HepG2 (cell line): ENCODE data around the gene PBX1. TPM values are rescaled to one million over a fixed set of nuclear protein-coding genes. Genes with fewer than 3 reads are reported as not detected.

Source experiments
- ATAC-seq: fragments of 200-7000 bp; cut with Tn5 transposase; 3 replicates; pipeline ENCODE4 v1.9.1; 2020; ENCODE audit warnings: mild to moderate bottlenecking, moderate library complexity
- BruUV-seq: library from RNA; stranded (reverse); fragments of 400-500 nt; replicated peaks from 2 replicates; lab custom pipeline; 2021; lab: Mats Ljungman, UMichigan
- CTCF ChIA-PET: fragments of 300-600 bp; formaldehyde crosslinking; extraction: SDS; loops from one replicate; lab custom pipeline; 2021; ENCODE audit warnings: low total read pairs, inconsistent platforms, low intra/inter-chr PET ratio; lab: Yijun Ruan, JAX
- POLR2A ChIA-PET: fragments of 350-600 bp; sonication (Branson Sonifier 250); formaldehyde crosslinking; loops from one replicate; lab custom pipeline; 2020; ENCODE audit warnings: antibody characterized with exemption, inconsistent platforms; lab: Yijun Ruan, JAX
- DNase-seq: peaks from one replicate; pipeline ENCODE4 v3.0.0-alpha.2; 2015; ENCODE audit warnings: low spot score
- FAIRE-seq: peaks from 3 replicates; lab custom pipeline; 2011; peaks lifted over from hg19 to GRCh38; lab: Jason Lieb, UNC
- H2AFZ ChIP-seq: one replicate; pipeline ENCODE4 v1.6.1; 2011; ENCODE audit warnings: low read length, inconsistent platforms
- H3K27ac ChIP-seq: fragments of 300-600 bp; 3 replicates; pipeline ENCODE4 v1.8.0; 2011; ENCODE audit warnings: mixed run types, mild to moderate bottlenecking, mixed read lengths, low read length, inconsistent platforms; ENCODE audit not compliant: insufficient read depth; ENCODE audit errors: extremely low read length
- H3K27me3 ChIP-seq, 2 experiments: fragments of 200-600 bp in 1 of 2; 2 replicates in 1 of 2; 3 replicates in 1 of 2; pipeline versions ENCODE4 v1.6.0 to v1.8.0; 2011; ENCODE audit warnings: low read length in 2 of 2, mild to moderate bottlenecking in 2 of 2, moderate library complexity in 2 of 2, inconsistent platforms in 1 of 2; ENCODE audit not compliant: insufficient read depth in 2 of 2, control insufficient read depth in 1 of 2
- H3K36me3 ChIP-seq, 2 experiments: fragments of 200-600 bp in 1 of 2; replicated peaks in 1 of 2; 2 replicates in 1 of 2; 3 replicates in 1 of 2; pipeline versions ENCODE4 v1.5.1 to v1.8.0; 2011; ENCODE audit warnings: low read length in 2 of 2, inconsistent platforms in 1 of 2; ENCODE audit not compliant: insufficient read depth in 2 of 2, control insufficient read depth in 1 of 2
- H3K4me1 ChIP-seq: 2 replicates; pipeline ENCODE4 v1.5.1; 2012; ENCODE audit warnings: low read length, inconsistent platforms; ENCODE audit not compliant: insufficient read depth
- H3K4me2 ChIP-seq: 2 replicates; pipeline ENCODE4 v1.6.0; 2011; ENCODE audit warnings: low read depth, low read length, inconsistent platforms
- H3K4me3 ChIP-seq, 3 experiments: fragments of 200-600 bp in 1 of 3; sonication (generic), shearing (Covaris generic) in 1 of 3; replicated peaks in 1 of 3; 2 replicates each; pipeline ENCODE4 v1.5.1; 2011 to 2016; ENCODE audit warnings: low read length in 3 of 3, inconsistent platforms in 2 of 3, low read depth in 2 of 3, mild to moderate bottlenecking in 2 of 3, control low read depth in 1 of 3, mixed read lengths in 1 of 3; ENCODE audit not compliant: insufficient read depth in 1 of 3
- H3K79me2 ChIP-seq: one replicate; pipeline ENCODE4 v1.6.1; 2011; ENCODE audit warnings: low read length, inconsistent platforms; ENCODE audit not compliant: insufficient read depth
- H3K9ac ChIP-seq: 2 replicates; pipeline ENCODE4 v1.6.0; 2011; ENCODE audit warnings: mild to moderate bottlenecking, low read depth, low read length, inconsistent platforms; ENCODE audit not compliant: insufficient read depth
- H3K9me3 ChIP-seq: 2 replicates; pipeline ENCODE4 v1.5.1; 2012; ENCODE audit warnings: mild to moderate bottlenecking, low read length
- H4K20me1 ChIP-seq: 2 replicates; pipeline ENCODE4 v1.6.0; 2011; ENCODE audit warnings: inconsistent platforms, mild to moderate bottlenecking, low read length, moderate library complexity; ENCODE audit not compliant: insufficient read depth
- CENPBD1 ChIP-seq: sonication (generic); formaldehyde crosslinking; IDR thresholded peaks from 2 replicates; pipeline ENCODE4 v1.8.0; 2022; ENCODE audit warnings: missing genetic modification reagents, low read depth, mild to moderate bottlenecking, borderline replicate concordance
- GLI4 ChIP-seq: sonication (generic); formaldehyde crosslinking; IDR thresholded peaks from 2 replicates; pipeline ENCODE4 v1.5.1; 2020; ENCODE audit warnings: missing genetic modification reagents, mild to moderate bottlenecking, moderate library complexity, borderline replicate concordance
- KDM1A ChIP-seq: IDR thresholded peaks from 2 replicates; pipeline ENCODE4 v1.6.1; 2016; ENCODE audit warnings: missing compliant biosample characterization
- KDM4B ChIP-seq: sonication (generic); formaldehyde crosslinking; IDR thresholded peaks from 2 replicates; pipeline ENCODE4 v1.4.0; 2020; ENCODE audit warnings: missing genetic modification reagents
- SP2 ChIP-seq: sonication (generic); formaldehyde crosslinking; IDR thresholded peaks from 2 replicates; pipeline ENCODE4 v1.5.1; 2020; ENCODE audit warnings: mild to moderate bottlenecking, missing genetic modification reagents
- TCF12 ChIP-seq, 2 experiments: fragments of 450-650 bp in 1 of 2; sonication (generic) in 1 of 2; formaldehyde crosslinking in 1 of 2; IDR thresholded peaks; 2 replicates each; pipeline versions ENCODE4 v1.6.1 to v1.8.0; 2017 to 2022; ENCODE audit warnings: antibody characterized with exemption in 1 of 2, mild to moderate bottlenecking in 1 of 2, missing genetic modification reagents in 1 of 2, moderate library complexity in 1 of 2
- TSC22D2 ChIP-seq: sonication (generic); formaldehyde crosslinking; IDR thresholded peaks from 2 replicates; pipeline ENCODE4 v1.5.1; 2020; ENCODE audit warnings: missing genetic modification reagents, mild to moderate bottlenecking, borderline replicate concordance
- ZNF274 ChIP-seq: sonication (generic); formaldehyde crosslinking; IDR thresholded peaks from 2 replicates; pipeline ENCODE4 v1.5.1; 2020; ENCODE audit warnings: mild to moderate bottlenecking, missing genetic modification reagents
- ZNF276 ChIP-seq: sonication (generic); formaldehyde crosslinking; IDR thresholded peaks from 2 replicates; pipeline ENCODE4 v1.4.0; 2020; ENCODE audit warnings: mild to moderate bottlenecking, low read depth, missing genetic modification reagents
- ZNF318 ChIP-seq: sonication (generic); formaldehyde crosslinking; IDR thresholded peaks from 2 replicates; pipeline ENCODE4 v1.4.0; 2020; ENCODE audit warnings: mild to moderate bottlenecking, missing genetic modification reagents
- ZNF75D ChIP-seq: sonication (generic); formaldehyde crosslinking; IDR thresholded peaks from 2 replicates; pipeline ENCODE4 v1.8.1; 2023; ENCODE audit warnings: missing genetic modification reagents, mild to moderate bottlenecking, borderline replicate concordance
- ZSCAN25 ChIP-seq: sonication (generic); formaldehyde crosslinking; IDR thresholded peaks from 2 replicates; pipeline ENCODE4 v1.8.0; 2022; ENCODE audit warnings: mild to moderate bottlenecking, missing genetic modification reagents
- WGBS: methylation state at CpG from one replicate; pipeline ENCODE4 v1.1.6; 2017; ENCODE audit warnings: low lambda C conversion rate; 5-methylcytosine and 5-hydroxymethylcytosine counted together
- in situ Hi-C: cut with HindIII; loops from 2 replicates; pipeline ENCODE4 v1.10.0; 2017; ENCODE audit warnings: low pct_unique_long_range_greater_than_20kb; ENCODE audit not compliant: extremely low pct_ligation_motif_present
- intact Hi-C: fragments of 100-400 bp; cut with micrococcal nuclease; formaldehyde crosslinking; loops from one replicate; pipeline ENCODE4 v1.10.0; 2022; ENCODE audit not compliant: unreplicated experiment
- polyA plus RNA-seq, 8 experiments: library from polyadenylated mRNA; depleted of rRNA in 3 of 8; stranded (reverse) in 7 of 8; unstranded in 1 of 8; fragments of >200 nt; fragmentation: Illumina TruSeq in 4 of 8; extraction: Trizol in 4 of 8; gene quantifications; 2 replicates each; pipeline versions ENCODE4 v1.2.1 to v1.2.3, GENCODE V29; 2011 to 2016; ENCODE audit warnings: low read depth in 4 of 8, missing spikeins in 1 of 8, mixed read lengths in 1 of 8; ENCODE audit not compliant: insufficient read depth in 1 of 8
- total RNA-seq, 5 experiments: library from RNA; depleted of rRNA; stranded (reverse); fragments of >200 nt; fragmentation: Illumina TruSeq; extraction: Trizol; gene quantifications; 2 replicates each; pipeline ENCODE4 v1.2.3, GENCODE V29; 2016; ENCODE audit warnings: low read depth in 1 of 5

The PBX1 gene
- total and polyA plus RNA-seq, 2 of the 13 experiments (the other 11 are each of a cell fraction or from before 2014, with no cell fraction given): 0.24 TPM; not detected in 1

GRCh38 chr1:164559342-164560051, 513 bp downstream of the PBX1 start (continued):
- TF ChIP-seq ZNF318 (CRISPR knock-in tag): no peak
- no peak for TF ChIP-seq TCF12 (IDR thresholded peaks at IDR 0.05)
- TF ChIP-seq TCF12 (CRISPR knock-in tag; IDR thresholded peaks at IDR 0.05): no peak

- ChIA-PET CTCF (no interaction called here), POLR2A (no interaction called here)
- Histone ChIP-seq H3K9me3 (no peaks in the 10 kb centered on the region), H3K4me1 (0 out of 2 replicates have a peak, but pooled peaks cover 9% of the 10 kb centered on the region), H3K36me3 (no peaks in the 10 kb centered on the region), H3K4me2 (no peak overlapping the region), H3K79me2 (no peaks in the 10 kb centered on the region), H2AFZ (no peak overlapping the region), H3K27ac (no peak overlapping the region), H3K4me3 (no peak overlapping the region), H3K27me3 (peaks cover 0 to 13% of the 10 kb centered on the region in 2 experiments; a peak in 2 of 5 replicates), H3K9ac (no peak overlapping the region), H4K20me1 (no peaks in the 10 kb centered on the region)
- intact Hi-C loops (no loop called here), in situ Hi-C loops (no loop called here)
- no peak for FAIRE-seq
- WGBS: 16% methylated on average over 11 of the region's 11 CpGs
- BruUV-seq: no TSS peak
- no peak for DNase-seq
- no peak for ATAC-seq
- TF ChIP-seq CENPBD1 (CRISPR knock-in tag) (no peak), TSC22D2 (no peak), ZNF75D (CRISPR knock-in tag) (no peak), ZNF276 (no peak), SP2 (CRISPR knock-in tag) (no peak), KDM4B (no peak), KDM1A (CRISPR knock-in tag) (no peak), ZSCAN25 (CRISPR knock-in tag) (no peak), GLI4 (no peak), ZNF274 (CRISPR knock-in tag) (no peak)
Observed at GRCh38 chr1:164560121-164560541, 1.1 kb downstream of the PBX1 start.
